HepG2 (cell line): ENCODE results near the gene LY6G5B. TPM values are rescaled to one million over a fixed set of nuclear protein-coding genes. Genes with fewer than 3 reads are reported as not detected.

Experiments
- EP300 ChIP-seq, 3 experiments: sonication (generic) in 1 of 3; formaldehyde crosslinking in 1 of 3; IDR thresholded peaks; 2 replicates each; pipeline versions ENCODE4 v1.5.1 to v1.6.1; 2011 to 2020; ENCODE audit warnings: low read depth in 2 of 3, low read length in 2 of 3, borderline replicate concordance in 1 of 3, improper control_type of control experiment in 1 of 3, mild to moderate bottlenecking in 1 of 3, missing genetic modification reagents in 1 of 3, moderate library complexity in 1 of 3
- MAFF ChIP-seq: IDR thresholded peaks from 2 replicates; pipeline ENCODE4 v1.6.1; 2011; ENCODE audit warnings: low read depth, low read length, improper control_type of control experiment
- MLXIP ChIP-seq: sonication (generic); formaldehyde crosslinking; IDR thresholded peaks from 2 replicates; pipeline ENCODE4 v1.9.0; 2021; ENCODE audit warnings: missing genetic modification reagents, borderline replicate concordance
- NFYC ChIP-seq: IDR thresholded peaks from 2 replicates; pipeline ENCODE4 v1.6.1; 2016; ENCODE audit warnings: missing genetic modification reagents, missing compliant biosample characterization
- NKX3-1 ChIP-seq: sonication (generic); formaldehyde crosslinking; IDR thresholded peaks from 2 replicates; pipeline ENCODE4 v1.5.0; 2020; ENCODE audit warnings: missing genetic modification reagents
- ZSCAN5A ChIP-seq: sonication (generic); formaldehyde crosslinking; IDR thresholded peaks from 2 replicates; pipeline ENCODE4 v1.8.0; 2022; ENCODE audit warnings: mild to moderate bottlenecking, missing genetic modification reagents, borderline replicate concordance
- polyA plus RNA-seq, 8 experiments: library from polyadenylated mRNA; depleted of rRNA in 3 of 8; stranded (reverse) in 7 of 8; unstranded in 1 of 8; fragments of >200 nt; fragmentation: Illumina TruSeq in 4 of 8; extraction: Trizol in 4 of 8; gene quantifications; 2 replicates each; pipeline versions ENCODE4 v1.2.1 to v1.2.3, GENCODE V29; 2011 to 2016; ENCODE audit warnings: low read depth in 4 of 8, missing spikeins in 1 of 8, mixed read lengths in 1 of 8; ENCODE audit not compliant: insufficient read depth in 1 of 8
- total RNA-seq, 5 experiments: library from RNA; depleted of rRNA; stranded (reverse); fragments of >200 nt; fragmentation: Illumina TruSeq; extraction: Trizol; gene quantifications; 2 replicates each; pipeline ENCODE4 v1.2.3, GENCODE V29; 2016; ENCODE audit warnings: low read depth in 1 of 5

LY6G5B gene
- total and polyA plus RNA-seq, 2 of the 13 experiments (the other 11 are each of a cell fraction or from before 2014, with no cell fraction given) = 7.8 to 15.7 TPM

- no peak for TF ChIP-seq ZSCAN5A
- TF ChIP-seq MLXIP (CRISPR knock-in tag) = 0 out of 2 replicates have a peak, but pooled peaks have one; percentile 40
- peak; percentile 26; the same call in 1 of the 2 replicates for TF ChIP-seq MAFF
- no peak; a peak in 3 of 4 replicates for TF ChIP-seq EP300 (IDR thresholded peaks at IDR 0.05; ENCODE audit: low read depth in 2 of 2, low read length in 2 of 2)
- TF ChIP-seq EP300 (CRISPR knock-in tag; IDR thresholded peaks at IDR 0.05; ENCODE audit: borderline replicate concordance) = 0 out of 2 replicates have a peak, but pooled peaks have one; percentile 5
- TF ChIP-seq NKX3-1 (CRISPR knock-in tag) = peak; percentile 44; the same call in 1 of the 2 replicates
- peak; percentile 17; the same call in 1 of the 2 replicates for TF ChIP-seq NFYC (CRISPR knock-in tag)
- TF ChIP-seq, all 625 proteins: peak for 143
Observed at GRCh38 chr6:31652925-31653724, 16.7 kb upstream of the LY6G5B start (continued).
